GM20431 (cell line): ENCODE results near the gene DISC1.

ENCODE experiments used
- in situ Hi-C: fragments of 300-500 bp; cut with MseI, MboI; formaldehyde crosslinking; loops from one replicate; pipeline ENCODE4 v1.15.0; 2020; ENCODE audit warnings: low sequenced_read_pairs; ENCODE audit not compliant: unreplicated experiment

DISC1 gene

GRCh38 chr1:231918239-231919015, 291.8 kb downstream of the DISC1 start:
- in situ Hi-C loops: no loop called here

- in situ Hi-C loops: no loop called here
Measured at GRCh38 chr1:231919239-231919885, 292.8 kb downstream of the DISC1 start.

DNA sequence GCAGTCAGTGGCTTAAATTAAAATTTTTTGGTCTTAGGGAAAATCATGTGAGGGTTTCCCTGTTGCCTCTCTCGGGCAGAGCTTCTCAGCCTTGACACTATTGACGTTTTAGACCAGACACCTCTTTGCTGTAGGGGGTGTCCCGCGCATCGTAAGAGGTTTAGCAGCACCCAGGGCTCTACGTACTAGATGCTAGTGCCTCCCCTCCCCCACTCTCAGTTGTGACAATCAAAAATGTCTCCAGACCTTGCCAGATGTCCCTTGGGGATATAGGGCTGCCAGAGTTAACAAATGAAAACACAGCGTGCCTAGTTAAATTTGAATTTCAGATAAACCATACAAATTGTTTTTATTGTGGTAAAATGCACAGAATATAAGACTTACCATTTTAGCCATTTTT, 293.3 kb downstream of the DISC1 start:
- in situ Hi-C loops: no loop called here

GRCh38 chr1:231921646-231922345, 295.2 kb downstream of the DISC1 start:
- in situ Hi-C loops: no loop called here

DNA sequence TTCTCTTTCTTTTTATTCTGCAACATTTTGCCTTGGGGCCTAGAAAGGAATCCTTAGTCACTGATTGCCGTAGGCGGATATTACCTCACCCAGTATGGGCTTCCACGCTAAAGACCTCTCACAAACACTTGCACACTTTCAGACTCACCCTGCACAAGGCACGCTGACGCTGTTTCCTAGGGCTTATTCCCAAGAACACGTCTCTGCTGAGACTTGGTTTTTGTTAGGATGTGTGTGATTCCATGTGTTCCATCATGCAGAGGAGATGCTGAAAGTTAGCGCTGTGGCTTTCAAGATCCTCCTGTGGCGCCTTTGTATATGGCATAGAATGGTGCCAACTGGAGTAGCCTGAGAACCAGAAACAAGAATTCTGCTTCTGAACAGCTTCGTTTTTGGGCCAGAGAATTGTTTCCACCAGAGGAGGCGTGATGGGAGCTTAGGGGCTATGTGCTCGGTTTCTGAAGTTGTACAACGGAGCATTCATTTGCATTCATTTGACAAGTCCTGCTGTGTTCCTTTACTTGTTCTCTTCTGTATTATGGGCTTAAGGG, 297.0 kb downstream of the DISC1 start:
- in situ Hi-C loops: no loop called here

- in situ Hi-C loops: no loop called here
Measured at GRCh38 chr1:231924180-231924579, 297.6 kb downstream of the DISC1 start.

DNA sequence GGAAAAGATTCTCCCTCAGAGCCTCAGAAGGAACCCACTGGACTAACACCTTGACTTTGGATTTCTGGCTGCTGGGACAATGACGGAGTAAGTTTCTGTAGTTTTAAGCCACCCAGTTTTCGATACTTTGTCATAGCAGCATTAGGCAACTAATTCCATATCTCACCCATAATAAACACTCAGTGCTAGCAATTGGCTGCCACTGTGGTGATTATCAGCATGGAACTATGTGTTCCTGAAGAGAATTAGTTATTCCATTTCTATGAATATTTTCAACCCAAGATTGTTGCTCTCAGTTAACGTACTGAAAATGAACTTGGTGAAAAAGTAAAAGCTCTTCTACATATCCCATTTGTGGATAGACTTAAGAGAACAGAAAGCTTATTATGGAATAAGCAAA, 299.3 kb downstream of the DISC1 start:
- in situ Hi-C loops: no loop called here

- in situ Hi-C loops: no loop called here
Measured at GRCh38 chr1:231926340-231926739, 299.8 kb downstream of the DISC1 start.

GRCh38 chr1:231926933-231927332, 300.3 kb downstream of the DISC1 start:
- in situ Hi-C loops: no loop called here

DNA sequence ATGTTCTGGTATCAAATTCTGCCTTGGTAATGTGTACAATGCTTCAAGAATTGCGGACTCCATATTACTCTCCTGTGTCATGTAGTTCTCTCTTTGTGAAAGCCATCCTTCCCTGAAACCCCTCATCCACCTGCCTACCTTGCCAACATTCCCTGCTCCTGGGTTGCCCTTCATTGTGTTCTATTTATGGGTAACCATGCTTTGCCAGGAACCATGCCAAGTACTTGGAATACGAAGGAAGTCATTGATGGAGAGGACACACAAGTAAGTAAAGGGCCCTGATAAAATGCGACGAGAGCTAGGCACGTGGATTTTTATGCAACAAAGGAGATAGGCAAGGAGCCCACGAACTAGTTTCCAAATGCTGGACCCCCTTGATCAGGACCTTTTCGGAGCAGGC, 300.8 kb downstream of the DISC1 start:
- in situ Hi-C loops: no loop called here

DNA sequence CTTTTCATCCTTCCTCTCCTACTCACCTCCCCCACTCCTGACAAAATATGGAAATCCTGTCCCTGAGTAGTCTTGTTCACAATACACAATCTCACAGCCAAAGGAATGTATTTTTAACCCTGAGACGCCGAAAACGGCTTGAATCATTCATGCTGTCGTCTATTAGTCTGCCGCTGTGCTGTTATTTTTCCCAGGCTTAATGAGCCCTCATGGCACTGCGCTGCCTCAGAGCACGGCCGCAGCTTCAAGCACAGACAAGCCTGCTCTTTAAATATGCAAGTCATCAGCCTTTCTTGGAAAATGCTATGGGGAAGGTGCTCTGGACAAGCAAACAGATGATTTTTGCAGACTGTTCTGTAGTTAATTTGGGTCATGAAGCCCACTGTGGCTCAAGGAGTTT, 302.7 kb downstream of the DISC1 start:
- in situ Hi-C loops: no loop called here

- in situ Hi-C loops: no loop called here
Measured at GRCh38 chr1:231930257-231930947, 303.8 kb downstream of the DISC1 start.

DNA sequence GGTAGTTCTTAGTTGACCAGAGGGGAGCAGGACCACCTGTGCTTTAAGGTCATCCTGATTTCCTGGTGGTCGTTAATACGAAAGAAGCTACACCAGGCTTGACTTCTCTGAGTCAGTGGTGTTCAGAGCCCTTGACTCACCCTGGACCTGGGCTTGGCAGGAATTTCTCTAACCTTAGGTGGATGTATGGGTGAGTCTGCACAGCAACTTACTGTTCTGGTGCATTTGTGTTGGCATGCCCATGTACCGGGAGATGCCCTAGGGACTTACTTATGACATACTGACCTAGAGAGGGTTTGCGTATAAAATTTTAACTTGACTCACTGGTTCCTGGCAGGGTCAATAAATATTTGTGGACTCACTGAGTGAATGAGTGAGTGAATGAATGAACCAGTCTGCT, 304.6 kb downstream of the DISC1 start:
- in situ Hi-C loops: no loop called here

GRCh38 chr1:231931846-231932454, 305.4 kb downstream of the DISC1 start:
- in situ Hi-C loops: no loop called here

DNA sequence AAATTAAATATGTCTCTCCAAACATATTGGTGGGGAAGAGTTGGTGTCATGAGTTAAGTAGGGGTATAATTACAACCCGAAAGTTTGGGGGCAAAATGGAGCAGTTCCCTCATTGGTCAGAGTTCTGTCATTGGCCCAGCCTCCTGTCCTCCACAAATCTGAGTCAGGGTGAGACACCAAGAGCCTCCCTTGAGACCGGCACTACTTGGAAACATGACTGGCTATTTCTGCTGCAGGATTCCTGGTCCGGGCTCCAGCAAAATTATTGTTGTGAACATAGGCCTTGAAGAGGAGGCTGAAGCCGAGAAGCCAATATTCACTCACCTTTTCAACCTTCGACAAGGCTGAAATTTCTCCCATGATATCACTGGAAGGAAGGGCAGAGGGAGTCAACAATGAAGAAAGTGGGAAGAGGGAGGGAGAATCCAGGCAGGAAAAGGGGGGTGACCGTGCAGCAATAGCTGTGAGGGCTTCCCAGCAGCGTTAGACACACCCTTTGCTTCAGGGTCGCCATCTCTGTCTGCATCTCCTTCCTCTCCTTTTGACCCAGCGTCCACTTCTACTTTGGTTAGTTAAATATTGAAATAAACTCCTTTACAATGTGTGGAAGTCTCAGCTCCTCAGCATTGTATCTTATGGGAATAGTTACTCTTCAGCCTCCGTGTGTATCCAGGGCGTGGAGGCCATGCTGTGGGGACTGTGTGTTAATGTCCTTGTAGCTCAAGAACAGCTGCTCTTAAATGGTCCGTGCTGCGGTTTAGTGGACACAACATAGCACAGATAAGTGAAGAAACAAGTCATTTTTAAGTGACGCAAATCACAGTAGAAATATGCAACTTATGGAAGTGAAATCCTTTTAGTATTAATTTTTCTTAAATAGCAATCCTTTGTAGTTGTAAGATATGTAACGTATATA, 307.4 kb downstream of the DISC1 start:
- in situ Hi-C loops: no loop called here

DNA sequence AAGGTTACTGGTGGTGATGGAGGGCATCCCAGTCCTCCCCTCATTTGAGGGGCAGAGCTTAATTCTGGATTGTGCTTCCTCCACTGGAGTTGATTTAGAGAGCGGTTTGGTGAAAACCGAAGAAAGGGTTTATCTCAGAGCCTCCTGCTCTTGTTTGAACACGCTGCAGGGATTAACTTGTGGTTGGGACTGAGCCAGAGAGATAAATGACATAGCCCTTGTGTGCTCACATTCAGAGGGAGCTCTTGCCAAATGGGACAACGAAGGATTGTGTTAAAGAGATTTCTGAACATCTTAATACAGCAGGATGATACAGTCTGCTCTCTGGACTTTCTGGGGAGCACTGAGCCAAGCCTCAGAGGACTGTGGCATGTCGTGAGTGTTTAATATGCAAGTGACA, 308.2 kb downstream of the DISC1 start:
- in situ Hi-C loops: no loop called here

DNA sequence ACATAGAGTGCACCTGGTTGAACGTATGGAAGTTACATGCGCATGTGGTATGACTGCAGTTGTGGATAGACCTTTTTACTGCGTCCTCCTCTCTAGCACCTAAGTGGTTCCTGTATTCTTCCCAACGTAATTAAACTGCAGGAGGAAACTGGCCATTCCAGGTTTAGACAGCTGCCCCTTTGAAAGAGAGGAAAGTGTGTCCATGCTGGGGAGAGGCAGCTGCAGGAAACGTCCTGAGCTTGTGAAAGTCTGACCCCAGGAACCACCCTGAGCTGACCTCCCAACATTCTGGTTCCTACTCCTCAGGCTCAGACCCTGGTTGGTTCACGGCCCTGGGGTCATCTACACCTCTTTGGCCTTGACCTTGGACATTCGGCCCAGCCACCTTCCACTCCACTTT, 309.3 kb downstream of the DISC1 start:
- in situ Hi-C loops: no loop called here

- in situ Hi-C loops: no loop called here
Measured at GRCh38 chr1:231936983-231937775, 310.6 kb downstream of the DISC1 start.
